HG02938 (cell line): Measurements from ENCODE around the gene PARP8.
"Not testable (repeated sequence)": the region's sequence is repeated elsewhere in the genome, so short reads cannot be mapped to it uniquely, and the experiment has no call there.

Source experiments
- ATAC-seq: cut with Tn5 transposase; IDR thresholded peaks from one replicate; pipeline ENCODE4 v1.9.1; 2021; ENCODE audit warnings: mild to moderate bottlenecking, moderate library complexity; ENCODE audit not compliant: unreplicated experiment

The PARP8 gene

GRCh38 chr5:50666261-50667022 lies at the start of gene PARP8:
Gene PARP8 (plus strand): TSS chr5:50666637. CDS start chr5:50667096, 459 bp downstream.
- ATAC-seq, result no peak

GRCh38 chr5:50623666-50624065 lies 42.8 kb upstream of the PARP8 start:
- ATAC-seq, result no peak

GRCh38 chr5:50634866-50635265 lies 31.6 kb upstream of the PARP8 start:
- ATAC-seq, result not testable (repeated sequence)

- ATAC-seq, result not testable (repeated sequence)
These were observed 28.9 kb upstream of the PARP8 start for GRCh38 chr5:50637576-50637975.

GRCh38 chr5:50646591-50646990 lies 19.8 kb upstream of the PARP8 start:
- no peak for ATAC-seq

- ATAC-seq, result no peak
These were observed 18.7 kb upstream of the PARP8 start for GRCh38 chr5:50647726-50648125.

- peak; percentile 99 for ATAC-seq
These were observed 12.5 kb upstream of the PARP8 start for GRCh38 chr5:50653946-50654345.

GRCh38 chr5:50655067-50655809 lies 11.2 kb upstream of the PARP8 start:
- no peak for ATAC-seq

- ATAC-seq, result no peak
These were observed 10.6 kb upstream of the PARP8 start for GRCh38 chr5:50655810-50656205.

GRCh38 chr5:50657044-50657443 lies 9.4 kb upstream of the PARP8 start:
- ATAC-seq, result no peak

GRCh38 chr5:50658246-50658645 lies 8.2 kb upstream of the PARP8 start:
- no peak for ATAC-seq

GRCh38 chr5:50663636-50664035 lies 2.8 kb upstream of the PARP8 start:
- no peak for ATAC-seq

- ATAC-seq, result no peak
These were observed 1.3 kb upstream of the PARP8 start for GRCh38 chr5:50665091-50665490.

GRCh38 chr5:50665761-50666202 lies 655 bp upstream of the PARP8 start:
- ATAC-seq, result not testable (repeated sequence)

GRCh38 chr5:50667023-50667652 lies 701 bp downstream of the PARP8 start:
- ATAC-seq, result peak; percentile 49

GRCh38 chr5:50667653-50668595 lies 1.5 kb downstream of the PARP8 start:
- peak; percentile 88 for ATAC-seq

- not testable (repeated sequence) for ATAC-seq
These were observed 2.2 kb downstream of the PARP8 start for GRCh38 chr5:50668636-50669035.

GRCh38 chr5:50672663-50673062 lies 6.2 kb downstream of the PARP8 start:
- ATAC-seq, result no peak

GRCh38 chr5:50673444-50673843 lies 7.0 kb downstream of the PARP8 start:
- ATAC-seq, result not testable (repeated sequence)

- no peak for ATAC-seq
These were observed 8.9 kb downstream of the PARP8 start for GRCh38 chr5:50675385-50675784.
